SU-DHL-6 (cell line): Measurements from ENCODE around the gene ZNHIT3.

Source experiments
- EZH2phosphoT487 ChIP-seq: fragments of 200-600 bp; sonication (generic), shearing (Covaris generic); conservative IDR thresholded peaks from 2 replicates; pipeline ENCODE4 v1.6.1; 2018; ENCODE audit warnings: mild to moderate bottlenecking, antibody characterized with exemption, low read length, moderate library complexity, mixed read lengths
- TF ChIP-seq, protein P1 (sequence below): fragments of 200-600 bp; sonication (generic); IDR thresholded peaks from one replicate; pipeline ENCODE4 v1.5.1; 2017; ENCODE audit warnings: antibody characterized with exemption, mild to moderate bottlenecking, low read length, moderate library complexity; ENCODE audit not compliant: insufficient read depth, poor library complexity, severe bottlenecking

DNA sequence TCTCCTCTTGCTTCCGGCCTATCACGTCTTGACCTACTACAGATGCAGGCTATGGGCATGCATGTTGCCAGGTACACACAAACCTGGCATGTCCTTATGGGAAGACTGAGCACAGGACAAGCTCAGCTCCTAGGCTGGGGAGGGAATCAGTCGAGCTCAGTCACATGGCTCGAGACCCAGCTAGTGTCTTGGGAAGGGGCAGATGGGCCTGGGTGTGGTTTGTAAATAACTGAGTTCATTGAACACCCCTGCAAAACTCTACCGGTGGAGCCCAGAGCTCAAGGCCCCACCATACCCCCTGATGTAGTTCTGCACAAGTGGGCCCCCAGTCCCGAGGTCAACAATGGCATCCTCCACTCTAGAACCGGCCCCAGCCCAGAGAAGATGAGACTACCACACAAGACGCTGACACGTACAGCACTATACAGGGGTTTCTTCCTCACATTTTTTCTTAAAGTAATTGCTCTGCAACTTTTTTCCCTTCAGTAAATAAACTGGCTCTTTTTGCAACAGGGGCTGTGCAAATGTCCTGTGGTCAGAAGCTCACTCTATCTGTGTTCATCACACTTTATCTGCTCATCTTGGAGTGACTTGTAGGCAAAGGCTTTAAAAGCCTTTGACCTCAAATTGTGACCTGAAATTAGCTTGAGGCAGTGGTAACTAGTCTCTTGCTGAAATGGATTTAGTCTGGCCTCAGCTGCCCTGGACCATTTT, 22.9 kb downstream of the ZNHIT3 start:
- TF ChIP-seq, protein P1, sequence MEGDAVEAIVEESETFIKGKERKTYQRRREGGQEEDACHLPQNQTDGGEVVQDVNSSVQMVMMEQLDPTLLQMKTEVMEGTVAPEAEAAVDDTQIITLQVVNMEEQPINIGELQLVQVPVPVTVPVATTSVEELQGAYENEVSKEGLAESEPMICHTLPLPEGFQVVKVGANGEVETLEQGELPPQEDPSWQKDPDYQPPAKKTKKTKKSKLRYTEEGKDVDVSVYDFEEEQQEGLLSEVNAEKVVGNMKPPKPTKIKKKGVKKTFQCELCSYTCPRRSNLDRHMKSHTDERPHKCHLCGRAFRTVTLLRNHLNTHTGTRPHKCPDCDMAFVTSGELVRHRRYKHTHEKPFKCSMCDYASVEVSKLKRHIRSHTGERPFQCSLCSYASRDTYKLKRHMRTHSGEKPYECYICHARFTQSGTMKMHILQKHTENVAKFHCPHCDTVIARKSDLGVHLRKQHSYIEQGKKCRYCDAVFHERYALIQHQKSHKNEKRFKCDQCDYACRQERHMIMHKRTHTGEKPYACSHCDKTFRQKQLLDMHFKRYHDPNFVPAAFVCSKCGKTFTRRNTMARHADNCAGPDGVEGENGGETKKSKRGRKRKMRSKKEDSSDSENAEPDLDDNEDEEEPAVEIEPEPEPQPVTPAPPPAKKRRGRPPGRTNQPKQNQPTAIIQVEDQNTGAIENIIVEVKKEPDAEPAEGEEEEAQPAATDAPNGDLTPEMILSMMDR = no peak
- no peak for TF ChIP-seq EZH2phosphoT487
